Neural crest cell (in vitro differentiated cells): ENCODE data around the gene MANF. TPM values are rescaled to one million over a fixed set of nuclear protein-coding genes. Genes with fewer than 3 reads are reported as not detected.
"Not testable (repeated sequence)": the region's sequence is repeated elsewhere in the genome, so short reads cannot be mapped to it uniquely, and the experiment has no call there.

ENCODE experiments used
- DNase-seq: peaks from one replicate; pipeline ENCODE4 v3.0.0; 2021; ENCODE audit warnings: low read depth, mixed read lengths, low spot score
- H3K27ac Mint-ChIP-seq: one replicate; pipeline ENCODE4 v1.8.0; 2021; ENCODE audit warnings: mild to moderate bottlenecking, mixed read lengths; ENCODE audit not compliant: unreplicated experiment
- H3K27me3 Mint-ChIP-seq: 2 replicates; pipeline ENCODE4 v1.8.0; 2021; ENCODE audit warnings: low read depth, mild to moderate bottlenecking, mixed read lengths
- H3K36me3 Mint-ChIP-seq: 2 replicates; pipeline ENCODE4 v1.8.0; 2021; ENCODE audit warnings: low read depth, mild to moderate bottlenecking, mixed read lengths
- H3K4me1 Mint-ChIP-seq: 2 replicates; pipeline ENCODE4 v1.8.0; 2021; ENCODE audit warnings: mixed read lengths
- H3K4me3 Mint-ChIP-seq: one replicate; pipeline ENCODE4 v1.8.0; 2021; ENCODE audit warnings: mild to moderate bottlenecking, mixed read lengths
- H3K9me3 Mint-ChIP-seq: 2 replicates; pipeline ENCODE4 v1.8.0; 2021; ENCODE audit warnings: mixed read lengths
- CTCF ChIP-seq: fragments of 200-600 bp; sonication (generic); conservative IDR thresholded peaks from 2 replicates; pipeline ENCODE4 v1.5.0; 2021; ENCODE audit warnings: antibody characterized with exemption, mild to moderate bottlenecking
- total RNA-seq: library from RNA; stranded (reverse); gene quantifications from 2 replicates; pipeline ENCODE4 v1.2.1, GENCODE V29; 2021

Gene MANF
- total RNA-seq, 1 donor from 2014 or later, result 114 TPM

- H3K27ac Mint-ChIP-seq, result no peak overlapping the region
Observed at GRCh38 chr3:51360806-51361205, 24.3 kb upstream of the MANF start.

GRCh38 chr3:51361746-51362145 is 23.3 kb upstream of the MANF start:
- no peak for DNase-seq
- TF ChIP-seq CTCF, result no peak
- no peak overlapping the region for H3K27ac Mint-ChIP-seq
- peaks cover 7% of the 10 kb centered on the region for H3K36me3 Mint-ChIP-seq
- no peak overlapping the region for H3K4me3 Mint-ChIP-seq
- H3K4me1 Mint-ChIP-seq, result no peaks in the 10 kb centered on the region
- H3K9me3 Mint-ChIP-seq, result peaks cover 3% of the 10 kb centered on the region
- peaks cover 2% of the 10 kb centered on the region for H3K27me3 Mint-ChIP-seq

More at GRCh38 chr3:51360806-51361205, 24.3 kb upstream of the MANF start:
- Mint-ChIP-seq H3K27me3 (no peaks in the 10 kb centered on the region), H3K36me3 (peaks cover 7% of the 10 kb centered on the region), H3K9me3 (peaks cover 3% of the 10 kb centered on the region), H3K4me3 (no peak overlapping the region), H3K4me1 (no peaks in the 10 kb centered on the region)
- no peak for TF ChIP-seq CTCF
- no peak for DNase-seq

GRCh38 chr3:51362476-51362875 is 22.6 kb upstream of the MANF start:
- peaks cover 3% of the 10 kb centered on the region for H3K27me3 Mint-ChIP-seq
- H3K9me3 Mint-ChIP-seq, result peaks cover 3% of the 10 kb centered on the region
- peaks cover 10% of the 10 kb centered on the region for H3K36me3 Mint-ChIP-seq
- no peak for TF ChIP-seq CTCF
- H3K27ac Mint-ChIP-seq, result no peak overlapping the region
- no peak overlapping the region for H3K4me3 Mint-ChIP-seq
- H3K4me1 Mint-ChIP-seq, result no peaks in the 10 kb centered on the region
- no peak for DNase-seq

GRCh38 chr3:51368276-51368675 is 16.8 kb upstream of the MANF start:
- not testable (repeated sequence) for H3K4me3 Mint-ChIP-seq, H3K9me3 Mint-ChIP-seq, H3K27ac Mint-ChIP-seq, H3K36me3 Mint-ChIP-seq, H3K27me3 Mint-ChIP-seq, H3K4me1 Mint-ChIP-seq, DNase-seq

GRCh38 chr3:51371943-51372557 is 13.0 kb upstream of the MANF start:
- H3K4me3 Mint-ChIP-seq, result no peak overlapping the region
- peak; percentile 69 for DNase-seq
- no peaks in the 10 kb centered on the region for H3K27me3 Mint-ChIP-seq
- peaks cover 3% of the 10 kb centered on the region for H3K9me3 Mint-ChIP-seq
- H3K4me1 Mint-ChIP-seq, result no peaks in the 10 kb centered on the region
- TF ChIP-seq CTCF, result peak; percentile 87
- no peak overlapping the region for H3K27ac Mint-ChIP-seq
- H3K36me3 Mint-ChIP-seq, result peaks cover 6% of the 10 kb centered on the region

- no peaks in the 10 kb centered on the region for H3K27me3 Mint-ChIP-seq
- no peak for DNase-seq
- no peaks in the 10 kb centered on the region for H3K9me3 Mint-ChIP-seq
- H3K27ac Mint-ChIP-seq, result no peak overlapping the region
- no peaks in the 10 kb centered on the region for H3K36me3 Mint-ChIP-seq
- no peak overlapping the region for H3K4me3 Mint-ChIP-seq
- TF ChIP-seq CTCF, result no peak
- H3K4me1 Mint-ChIP-seq, result no peaks in the 10 kb centered on the region
Observed at GRCh38 chr3:51373658-51374421, 11.3 kb upstream of the MANF start.
